Mucosa of descending colon (tissue), 3 donors: ENCODE measurements around the gene SNRK. TPM values are rescaled to one million over a fixed set of nuclear protein-coding genes. Genes with fewer than 3 reads are reported as not detected.

ENCODE experiments used
- ATAC-seq: fragments of 200-7000 bp; cut with Tn5 transposase; one replicate; pipeline ENCODE4 v1.9.1; 2020; ENCODE audit warnings: mild to moderate bottlenecking, moderate library complexity
- DNase-seq, 3 donors: peaks; one replicate each; pipeline ENCODE4 v3.0.0-alpha.2; 2020
- H3K36me3 ChIP-seq: fragments of 200-600 bp; one replicate; pipeline ENCODE4 v1.8.0; 2021; ENCODE audit warnings: low read depth, mild to moderate bottlenecking
- H3K4me1 ChIP-seq: fragments of 200-600 bp; one replicate; pipeline ENCODE4 v1.8.0; 2021; ENCODE audit warnings: low read depth, mild to moderate bottlenecking
- H3K4me3 ChIP-seq: fragments of 200-600 bp; one replicate; pipeline ENCODE4 v1.8.0; 2021; ENCODE audit warnings: mild to moderate bottlenecking
- H3K9me3 ChIP-seq: fragments of 200-600 bp; one replicate; pipeline ENCODE4 v1.8.0; 2021; ENCODE audit warnings: mild to moderate bottlenecking
- intact Hi-C, 2 donors: fragments of 100-400 bp; cut with DNase I in 1 of 2; cut with micrococcal nuclease in 1 of 2; formaldehyde crosslinking; loops; one replicate each; pipeline versions ENCODE4 v1.11.0 to v1.11.1; 2022; cut with DNase I, micrococcal nuclease
- long read RNA-seq, 2 donors: library from polyadenylated mRNA; unstranded; transcript quantifications; one replicate each; pipeline ENCODE4 v2.0.0, GENCODE V29; 2019 to 2021
- total RNA-seq, 3 donors: library from RNA; stranded (reverse); fragmentation: NEBNext Ultra II Directional in 2 of 3; extraction: Animal tissue kit (Norgen Biotek cat#: 25700) in 2 of 3; gene quantifications; one replicate each; pipeline versions ENCODE4 v1.2.1 to v1.2.4, GENCODE V29; 2021 to 2023
- TF ChIP-seq, protein P1 (sequence below): fragments of 200-600 bp; IDR thresholded peaks from one replicate; pipeline ENCODE4 v1.8.0; 2022; ENCODE audit warnings: antibody characterized with exemption, mild to moderate bottlenecking
- donor health status: DM: no; HTN: no; CAD: no; lungs with moderate emphysema.
- donor health status: DM: no; HTN: no; CAD: no.
- donor health status: DM: no; HTN: yes; CAD: no.

The SNRK gene, protein sequence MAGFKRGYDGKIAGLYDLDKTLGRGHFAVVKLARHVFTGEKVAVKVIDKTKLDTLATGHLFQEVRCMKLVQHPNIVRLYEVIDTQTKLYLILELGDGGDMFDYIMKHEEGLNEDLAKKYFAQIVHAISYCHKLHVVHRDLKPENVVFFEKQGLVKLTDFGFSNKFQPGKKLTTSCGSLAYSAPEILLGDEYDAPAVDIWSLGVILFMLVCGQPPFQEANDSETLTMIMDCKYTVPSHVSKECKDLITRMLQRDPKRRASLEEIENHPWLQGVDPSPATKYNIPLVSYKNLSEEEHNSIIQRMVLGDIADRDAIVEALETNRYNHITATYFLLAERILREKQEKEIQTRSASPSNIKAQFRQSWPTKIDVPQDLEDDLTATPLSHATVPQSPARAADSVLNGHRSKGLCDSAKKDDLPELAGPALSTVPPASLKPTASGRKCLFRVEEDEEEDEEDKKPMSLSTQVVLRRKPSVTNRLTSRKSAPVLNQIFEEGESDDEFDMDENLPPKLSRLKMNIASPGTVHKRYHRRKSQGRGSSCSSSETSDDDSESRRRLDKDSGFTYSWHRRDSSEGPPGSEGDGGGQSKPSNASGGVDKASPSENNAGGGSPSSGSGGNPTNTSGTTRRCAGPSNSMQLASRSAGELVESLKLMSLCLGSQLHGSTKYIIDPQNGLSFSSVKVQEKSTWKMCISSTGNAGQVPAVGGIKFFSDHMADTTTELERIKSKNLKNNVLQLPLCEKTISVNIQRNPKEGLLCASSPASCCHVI
- 10 to 100 TPM; 33.2 to 47.6 (median 35.2) TPM for total RNA-seq
- long read RNA-seq, donor 1, full-length matches to known transcripts = 34 of 55 reads
- long read RNA-seq, donor 1, partial matches to known transcripts = 4 of 55 reads
- long read RNA-seq, donor 1, other reads (novel, unspliced or antisense) = 17 of 55 reads
- long read RNA-seq, donor 2, partial matches to known transcripts = 5 of 8 reads
- long read RNA-seq, donor 2, other reads (novel, unspliced or antisense) = 3 of 8 reads

DNA sequence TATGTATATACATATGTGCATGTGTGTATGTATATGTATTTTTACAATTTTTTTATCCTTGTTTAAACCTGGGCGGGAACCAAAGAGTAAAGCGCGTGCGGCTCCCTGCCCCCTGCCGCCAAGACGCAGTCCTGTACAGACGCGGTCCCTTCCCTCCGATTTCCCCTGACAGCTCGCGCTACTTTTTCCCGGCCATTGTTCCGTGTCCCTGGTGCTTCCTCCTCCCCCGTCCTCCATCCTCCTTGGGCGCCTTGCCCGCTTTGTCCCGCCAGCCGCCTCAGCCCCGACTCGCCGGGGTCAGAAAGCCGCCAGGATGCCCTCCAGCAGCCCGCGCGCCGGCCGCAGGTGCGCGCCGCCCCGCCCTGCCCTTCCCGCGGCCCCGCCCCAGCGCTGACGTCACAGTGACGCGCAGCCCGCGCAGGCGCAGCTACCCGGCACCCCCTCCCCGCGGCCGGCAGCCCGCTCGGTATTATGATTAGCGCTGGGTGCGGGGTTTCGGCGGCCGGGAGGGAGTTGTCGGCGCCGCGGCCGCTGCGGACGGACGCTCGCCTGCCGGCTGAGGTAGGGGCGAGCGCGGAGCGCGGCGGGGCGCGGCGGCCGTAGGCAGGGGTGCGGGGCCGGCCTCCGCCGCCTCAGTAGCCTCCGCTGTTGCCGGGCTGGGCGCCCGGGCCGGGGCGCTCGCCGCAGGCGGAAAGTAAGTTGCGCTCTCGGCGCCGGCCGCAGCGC, at the start of gene SNRK:
TSS of gene SNRK (plus strand) at position 426 of the 726 bp plus-strand sequence. CDS start 16,664 bp downstream, outside the sequence.
- Histone ChIP-seq H3K4me3 (peak within 1 kb of the TSS; percentile 36), H3K4me1 (peaks cover 21% of the 10 kb centered on the region), H3K36me3 (no peaks in the 10 kb centered on the region), H3K9me3 (no peaks in the 10 kb centered on the region)
- TF ChIP-seq, protein P1, sequence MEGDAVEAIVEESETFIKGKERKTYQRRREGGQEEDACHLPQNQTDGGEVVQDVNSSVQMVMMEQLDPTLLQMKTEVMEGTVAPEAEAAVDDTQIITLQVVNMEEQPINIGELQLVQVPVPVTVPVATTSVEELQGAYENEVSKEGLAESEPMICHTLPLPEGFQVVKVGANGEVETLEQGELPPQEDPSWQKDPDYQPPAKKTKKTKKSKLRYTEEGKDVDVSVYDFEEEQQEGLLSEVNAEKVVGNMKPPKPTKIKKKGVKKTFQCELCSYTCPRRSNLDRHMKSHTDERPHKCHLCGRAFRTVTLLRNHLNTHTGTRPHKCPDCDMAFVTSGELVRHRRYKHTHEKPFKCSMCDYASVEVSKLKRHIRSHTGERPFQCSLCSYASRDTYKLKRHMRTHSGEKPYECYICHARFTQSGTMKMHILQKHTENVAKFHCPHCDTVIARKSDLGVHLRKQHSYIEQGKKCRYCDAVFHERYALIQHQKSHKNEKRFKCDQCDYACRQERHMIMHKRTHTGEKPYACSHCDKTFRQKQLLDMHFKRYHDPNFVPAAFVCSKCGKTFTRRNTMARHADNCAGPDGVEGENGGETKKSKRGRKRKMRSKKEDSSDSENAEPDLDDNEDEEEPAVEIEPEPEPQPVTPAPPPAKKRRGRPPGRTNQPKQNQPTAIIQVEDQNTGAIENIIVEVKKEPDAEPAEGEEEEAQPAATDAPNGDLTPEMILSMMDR = no peak
- peak; percentile 92 to 96 (median 93) for DNase-seq
- intact Hi-C loops = loop anchor here in 1 of 2 donors (5.0 kb wide), 1 partner anchor 124 kb away; no protein-coding TSS in a partner anchor
- peak; percentile 95 for ATAC-seq

DNA sequence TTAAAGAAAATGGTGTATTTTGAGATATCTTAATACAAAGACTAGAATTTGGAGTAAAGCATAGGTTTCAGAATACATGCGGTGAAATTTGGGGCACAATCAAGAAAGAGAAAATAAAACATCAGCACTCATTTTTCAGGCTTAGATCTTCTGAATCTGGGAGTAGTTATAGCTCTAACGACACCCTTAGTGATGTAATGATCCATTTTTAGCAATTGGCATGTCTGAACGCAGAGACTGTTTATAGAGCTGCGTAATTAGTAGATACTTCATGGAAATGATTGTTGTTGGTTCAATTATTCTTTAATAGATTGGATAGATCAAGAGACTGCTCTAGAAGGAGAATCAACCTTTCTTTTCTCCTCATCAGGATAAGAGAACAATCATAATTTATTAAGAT, 47.5 kb upstream of the SNRK start:
- intact Hi-C loops = no loop called here
- TF ChIP-seq, protein P1 = no peak
- no peak overlapping the region for H3K4me3 ChIP-seq

GRCh38 chr3:43239755-43240154, 46.6 kb upstream of the SNRK start:
- Histone ChIP-seq H3K9me3 (peaks cover 5% of the 10 kb centered on the region), H3K4me1 (no peaks in the 10 kb centered on the region), H3K4me3 (no peak overlapping the region), H3K36me3 (no peaks in the 10 kb centered on the region)
- intact Hi-C loops = no loop called here
- DNase-seq (no peak), ATAC-seq (no peak)
- TF ChIP-seq, protein P1 = no peak

More for the DNA sequence above, 47.5 kb upstream of the SNRK start:
- ATAC-seq (no peak), DNase-seq (no peak)
- Histone ChIP-seq H3K4me1 (no peaks in the 10 kb centered on the region), H3K9me3 (peaks cover 5% of the 10 kb centered on the region), H3K36me3 (no peaks in the 10 kb centered on the region)

- ATAC-seq = no peak
- TF ChIP-seq, protein P1 = no peak
- no peaks in the 10 kb centered on the region for H3K4me1 ChIP-seq
- peak in 1 of 3 donors; percentile 7 for DNase-seq
- H3K36me3 ChIP-seq = no peaks in the 10 kb centered on the region
- peaks cover 5% of the 10 kb centered on the region for H3K9me3 ChIP-seq
- no peak overlapping the region for H3K4me3 ChIP-seq
- intact Hi-C loops = no loop called here
Observed at GRCh38 chr3:43243590-43244587, 42.5 kb upstream of the SNRK start.
